Kidney (tissue), 14 donors: ENCODE measurements around the gene LRRK1. TPM values are rescaled to one million over a fixed set of nuclear protein-coding genes. Genes with fewer than 3 reads are reported as not detected.

Source experiments
- DNase-seq, 5 donors: peaks; one replicate each; pipeline ENCODE4 v3.0.0-alpha.2; 2013 to 2020
- FAIRE-seq: peaks from 2 replicates; lab custom pipeline; 2012; peaks lifted over from hg19 to GRCh38; lab: Jason Lieb, UNC
- H3K27ac ChIP-seq, 2 donors: one replicate each; pipeline ENCODE4 v1.7.0; 2013; ENCODE audit warnings: low read depth in 2 of 2, low read length in 2 of 2, inconsistent platforms in 1 of 2
- H3K27me3 ChIP-seq: one replicate; pipeline ENCODE4 v1.7.1; 2013; ENCODE audit warnings: low read length, inconsistent platforms; ENCODE audit not compliant: control insufficient read depth, insufficient read depth
- H3K36me3 ChIP-seq, 3 donors: one replicate each; pipeline versions ENCODE4 v1.7.0 to v1.7.1; 2013; ENCODE audit warnings: low read length in 3 of 3, control low read depth in 1 of 3, inconsistent platforms in 1 of 3; ENCODE audit not compliant: insufficient read depth in 3 of 3, control insufficient read depth in 2 of 3
- H3K4me1 ChIP-seq, 3 donors: one replicate each; pipeline versions ENCODE4 v1.7.0 to v1.7.1; 2013; ENCODE audit warnings: low read length in 3 of 3, inconsistent platforms in 1 of 3, low read depth in 1 of 3; ENCODE audit not compliant: control insufficient read depth in 2 of 3, insufficient read depth in 2 of 3
- H3K4me3 ChIP-seq, 3 donors: one replicate each; pipeline versions ENCODE4 v1.7.0 to v1.8.1; 2013; ENCODE audit warnings: low read length in 3 of 3, control low read depth in 1 of 3, inconsistent platforms in 1 of 3
- H3K9ac ChIP-seq, 3 donors: one replicate each; pipeline versions ENCODE4 v1.7.0 to v1.7.1; 2013; ENCODE audit warnings: low read length in 3 of 3, control low read depth in 1 of 3, inconsistent platforms in 1 of 3
- H3K9me3 ChIP-seq, 3 donors: one replicate each; pipeline versions ENCODE4 v1.7.0 to v1.7.1; 2013; ENCODE audit warnings: low read length in 3 of 3, control low read depth in 1 of 3, inconsistent platforms in 1 of 3; ENCODE audit not compliant: control insufficient read depth in 2 of 3, insufficient read depth in 1 of 3
- CTCF ChIP-seq: IDR thresholded peaks from 3 replicates; pipeline ENCODE4 v1.5.1; 2012; ENCODE audit warnings: mild to moderate bottlenecking, moderate library complexity, borderline replicate concordance; ENCODE audit not compliant: insufficient read depth; ENCODE audit errors: extremely low read depth
- intact Hi-C: fragments of 100-400 bp; cut with DNase I; formaldehyde crosslinking; loops from one replicate; pipeline ENCODE4 v1.11.1; 2022
- polyA plus RNA-seq: library from polyadenylated mRNA; stranded (reverse); fragments of 350-450 nt; fragmentation: Illumina TruSeq; extraction: RNeasy Lipid Tissue Mini Kit (QIAGEN cat#74804); gene quantifications from one replicate; pipeline ENCODE4 v1.2.3, GENCODE V29; 2014; ENCODE audit warnings: low read depth, low replicate concordance; ENCODE audit not compliant: insufficient read depth
- total RNA-seq: library from RNA; stranded (reverse); fragmentation: NEBNext Ultra II Directional; extraction: Animal tissue kit (Norgen Biotek cat#: 25700); gene quantifications from one replicate; pipeline ENCODE4 v1.2.1, GENCODE V29; 2021
- donor health status: control.
- donor health status: control.
- donor health status: control.
- donor health status: control.
- donor health status: control.
- donor health status: DM: yes; HTN: yes; CAD: no.
- donor health status: Normal renal cell carcinoma (clear cell type).

Gene LRRK1
- total and polyA plus RNA-seq, 2 donors from 2014 or later = 1.1 to 24.9 TPM

- no peak for TF ChIP-seq CTCF
- Histone ChIP-seq H3K9me3 (no peaks in the 10 kb centered on the region), H3K36me3 (no peaks in the 10 kb centered on the region), H3K9ac (no peak overlapping the region), H3K4me3 (no peak overlapping the region), H3K27me3 (no peaks in the 10 kb centered on the region), H3K27ac (no peak overlapping the region), H3K4me1 (no peaks in the 10 kb centered on the region)
- FAIRE-seq = peak; percentile 66
- intact Hi-C loops = no loop called here
- DNase-seq = no peak
These were observed 98.9 kb downstream of the LRRK1 start for GRCh38 chr15:101018016-101018415.

- H3K27ac ChIP-seq = no peak overlapping the region
These were observed 99.3 kb downstream of the LRRK1 start for GRCh38 chr15:101018450-101018849.

GRCh38 chr15:101019366-101019896 lies 100.3 kb downstream of the LRRK1 start:
- no peak overlapping the region for H3K9ac ChIP-seq
- no peaks in the 10 kb centered on the region for H3K9me3 ChIP-seq
- H3K27me3 ChIP-seq = no peaks in the 10 kb centered on the region
- DNase-seq (peak in 3 of 5 donors; percentile 10 to 30 (median 26)), FAIRE-seq (no peak)
- H3K27ac ChIP-seq = no peak overlapping the region
- H3K4me1 ChIP-seq = peaks cover 0 to 3% (median 0%) of the 10 kb centered on the region in 3 donors
- intact Hi-C loops = no loop called here
- TF ChIP-seq CTCF = no peak
- no peak overlapping the region for H3K4me3 ChIP-seq
- no peaks in the 10 kb centered on the region for H3K36me3 ChIP-seq

More at GRCh38 chr15:101018450-101018849, 99.3 kb downstream of the LRRK1 start:
- peak in 3 of 5 donors; percentile 4 to 41 (median 15) for DNase-seq
- H3K36me3 ChIP-seq = no peaks in the 10 kb centered on the region
- H3K4me3 ChIP-seq = no peak overlapping the region
- no peaks in the 10 kb centered on the region for H3K27me3 ChIP-seq
- no peak overlapping the region for H3K9ac ChIP-seq
- no peak for FAIRE-seq
- intact Hi-C loops = no loop called here
- TF ChIP-seq CTCF = no peak
- peaks cover 0 to 2% (median 0%) of the 10 kb centered on the region in 3 donors for H3K4me1 ChIP-seq
- no peaks in the 10 kb centered on the region for H3K9me3 ChIP-seq

GRCh38 chr15:101020451-101020850 lies 101.3 kb downstream of the LRRK1 start:
- FAIRE-seq (no peak), DNase-seq (peak in 1 of 5 donors; percentile 21)
- Histone ChIP-seq H3K4me1 (peaks cover 0 to 3% (median 0%) of the 10 kb centered on the region in 3 donors), H3K27ac (no peak overlapping the region), H3K36me3 (no peaks in the 10 kb centered on the region), H3K27me3 (no peaks in the 10 kb centered on the region), H3K4me3 (no peak overlapping the region), H3K9ac (no peak overlapping the region), H3K9me3 (no peaks in the 10 kb centered on the region)
- intact Hi-C loops = no loop called here
- no peak for TF ChIP-seq CTCF
